RPMI7951 (cell line): Measurements from ENCODE around the gene MT1E. TPM values are rescaled to one million over a fixed set of nuclear protein-coding genes. Genes with fewer than 3 reads are reported as not detected.

Source experiments
- DNase-seq: peaks from one replicate; pipeline ENCODE4 v3.0.0-alpha.2; 2012; ENCODE audit warnings: low read depth
- total RNA-seq: library from RNA; depleted of rRNA; stranded (reverse); fragments of >200 nt; shearing (Covaris generic); gene quantifications from 2 replicates; pipeline ENCODE4 v1.2.3, GENCODE V29; 2014

The MT1E gene
- total RNA-seq, 1 experiment from 2014 or later = 676 TPM

DNA sequence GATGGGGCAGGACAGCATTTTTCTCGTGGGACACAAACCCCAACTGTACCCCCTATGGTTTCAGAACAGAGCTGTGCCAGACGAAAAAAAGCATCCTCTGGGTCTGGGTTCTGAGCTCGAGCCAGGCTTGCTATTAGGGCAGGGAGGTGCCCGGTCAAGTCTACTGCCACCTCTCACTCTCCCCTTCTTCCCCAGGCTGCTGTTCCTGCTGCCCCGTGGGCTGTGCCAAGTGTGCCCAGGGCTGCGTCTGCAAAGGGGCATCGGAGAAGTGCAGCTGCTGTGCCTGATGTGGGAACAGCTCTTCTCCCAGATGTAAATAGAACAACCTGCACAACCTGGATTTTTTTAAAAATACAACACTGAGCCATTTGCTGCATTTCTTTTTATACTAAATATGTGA lies 1.1 kb downstream of the MT1E start:
- no peak for DNase-seq

- DNase-seq = peak; percentile 39
Measured at GRCh38 chr16:56628486-56629350, 3.1 kb downstream of the MT1E start.

GRCh38 chr16:56629531-56629930 lies 4.0 kb downstream of the MT1E start:
- no peak for DNase-seq

DNA sequence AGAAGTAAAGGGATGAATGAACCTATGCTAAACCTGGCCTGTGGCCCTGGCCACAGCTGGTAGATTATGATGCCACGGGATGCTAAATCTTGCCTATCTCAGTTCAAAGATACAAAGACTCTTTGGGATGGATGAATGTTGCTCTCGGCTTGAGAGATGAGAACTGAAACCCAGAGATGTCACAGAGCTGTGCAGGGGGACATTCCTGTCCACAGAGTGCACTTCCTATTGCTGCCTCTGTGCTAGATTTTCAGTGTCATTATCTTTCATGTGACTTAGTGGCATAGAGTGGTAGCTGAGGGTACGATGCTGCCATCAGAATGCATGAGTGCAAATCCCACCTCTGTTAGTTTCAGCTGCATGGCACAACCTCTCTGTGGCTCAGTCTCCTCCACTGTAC lies 4.6 kb downstream of the MT1E start:
- no peak for DNase-seq

DNA sequence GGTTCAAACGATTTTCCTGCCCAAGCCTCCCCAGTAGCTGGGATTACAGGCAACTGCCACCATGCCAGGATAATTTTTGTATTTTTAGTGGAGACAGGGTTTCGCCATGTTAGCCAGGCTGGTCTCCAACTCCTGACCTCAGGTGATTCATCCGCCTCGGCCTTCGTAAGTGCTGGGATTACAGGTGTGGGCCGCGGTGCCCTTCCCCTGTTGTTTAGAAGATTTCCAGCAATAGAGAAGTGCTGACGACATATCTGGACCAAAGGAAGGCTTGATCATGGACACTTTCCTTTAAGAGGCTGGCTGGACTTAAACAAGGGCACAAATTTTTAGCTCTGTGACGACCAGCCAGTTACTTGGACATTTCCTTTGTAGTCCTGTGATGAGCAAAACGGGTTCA lies 5.6 kb downstream of the MT1E start:
- no peak for DNase-seq

GRCh38 chr16:56631832-56632155 lies 6.2 kb downstream of the MT1E start:
- no peak for DNase-seq

- DNase-seq = peak; percentile 26
Measured at GRCh38 chr16:56632156-56632847, 6.7 kb downstream of the MT1E start, which contains the start of gene MT1M. Gene MT1M (plus strand): TSS chr16:56632659. CDS start chr16:56632732, 73 bp downstream.

DNA sequence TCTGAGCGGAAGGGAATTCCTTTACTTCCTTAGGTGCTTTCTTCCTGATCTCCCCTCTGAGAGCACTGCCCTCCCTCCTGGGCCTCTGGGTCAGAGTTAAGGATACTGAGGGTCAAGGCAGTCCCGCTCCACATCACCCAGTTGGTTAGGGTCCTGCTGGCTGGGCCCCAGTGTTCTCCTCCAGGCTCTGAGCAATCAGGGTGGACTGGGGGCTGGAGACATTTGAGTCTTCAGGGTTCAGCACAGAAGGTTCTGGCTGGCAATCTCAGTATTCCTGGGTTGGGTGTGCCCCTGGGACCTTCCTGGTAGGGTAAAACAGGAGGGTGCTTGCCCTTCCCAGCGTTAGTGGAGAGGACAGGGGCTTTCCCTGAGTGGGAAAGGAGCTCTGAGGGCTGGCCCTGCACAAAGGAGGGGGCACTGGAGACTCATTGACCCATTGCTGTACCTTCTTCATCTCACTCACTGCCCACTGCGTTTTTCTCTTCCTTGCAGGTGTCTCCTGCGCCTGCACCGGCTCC lies 7.3 kb downstream of the MT1E start:
- DNase-seq = no peak

GRCh38 chr16:56633535-56633934 lies 8.0 kb downstream of the MT1E start:
- DNase-seq = no peak

DNA sequence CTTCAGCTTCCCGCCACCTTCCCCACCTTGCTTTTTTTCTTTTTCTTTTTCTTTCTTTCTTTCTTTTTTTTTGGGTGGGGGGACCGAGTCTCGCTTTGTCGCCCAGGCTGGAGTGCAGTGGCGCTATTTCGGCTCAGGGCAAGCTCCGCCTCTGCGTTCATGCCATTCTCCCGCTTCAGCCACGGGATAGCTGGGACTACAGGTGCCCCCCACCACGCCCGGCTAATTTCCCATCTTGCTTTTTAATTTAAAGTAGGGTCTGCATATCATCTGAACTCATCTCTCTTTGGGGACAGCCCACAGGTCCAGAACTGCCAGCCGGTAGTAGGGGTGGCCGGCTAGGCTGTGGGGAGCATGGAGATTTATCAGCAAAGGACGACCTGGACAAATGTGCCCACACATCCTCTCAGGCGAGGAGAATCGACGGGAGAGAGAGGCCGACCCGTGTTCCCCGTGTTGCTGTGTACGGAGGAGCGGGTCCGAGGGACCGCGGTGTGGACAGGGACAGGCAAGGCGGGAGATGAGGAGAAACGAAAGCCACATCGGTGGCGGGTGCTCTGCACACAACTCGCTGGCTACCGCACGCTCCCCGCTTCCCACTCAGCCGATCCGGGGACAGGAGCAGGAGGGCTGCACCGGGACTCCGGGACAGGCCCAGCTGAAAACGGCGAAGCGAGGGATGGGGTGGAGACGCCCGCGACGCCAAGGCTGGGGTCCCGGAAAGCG lies 9.3 kb downstream of the MT1E start:
- DNase-seq = no peak

GRCh38 chr16:56635441-56635967 lies 9.9 kb downstream of the MT1E start:
- no peak for DNase-seq

GRCh38 chr16:56636616-56637413 lies 11.2 kb downstream of the MT1E start:
- no peak for DNase-seq

DNA sequence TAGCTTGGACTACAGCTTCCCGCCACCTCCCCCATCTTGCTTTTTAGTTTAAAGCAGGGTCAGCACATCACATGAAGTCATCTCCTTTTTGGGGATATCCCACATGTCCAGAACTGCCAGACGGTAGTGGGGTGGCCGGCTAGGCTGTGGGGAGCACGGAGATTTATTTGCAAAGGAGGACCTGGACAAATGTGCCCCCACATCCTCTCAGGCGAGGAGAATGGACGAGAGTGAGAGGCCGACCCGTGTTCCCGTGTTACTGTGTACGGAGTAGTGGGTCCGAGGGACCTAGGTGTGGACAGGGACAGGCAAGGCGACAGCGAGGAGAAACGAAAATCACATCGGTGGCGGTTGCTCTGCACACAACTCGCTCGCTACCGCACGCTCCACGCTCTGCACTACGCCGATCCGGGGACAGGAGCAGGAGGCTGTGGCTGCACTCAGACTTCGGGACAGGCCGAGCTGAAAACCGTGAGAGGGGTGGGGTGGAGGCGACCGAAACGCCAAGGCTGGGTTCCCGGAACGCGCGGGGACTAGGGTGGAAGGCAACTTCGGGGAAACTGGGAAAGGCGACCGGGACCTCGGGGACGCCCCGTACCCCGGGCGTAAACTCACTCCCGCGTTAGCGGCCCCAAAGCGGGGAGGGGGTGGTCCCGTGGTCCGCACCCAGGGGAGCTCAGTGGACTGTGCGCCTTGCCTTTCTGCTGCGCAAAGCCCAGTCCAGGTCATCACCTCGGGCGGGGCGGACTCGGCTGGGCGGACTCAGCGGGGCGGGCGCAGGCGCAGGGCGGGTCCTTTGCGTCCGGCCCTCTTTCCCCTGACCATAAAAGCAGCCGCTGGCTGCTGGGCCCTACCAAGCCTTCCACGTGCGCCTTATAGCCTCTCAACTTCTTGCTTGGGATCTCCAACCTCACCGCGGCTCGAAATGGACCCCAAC lies 12.5 kb downstream of the MT1E start, which contains the start of gene MT1A:
Gene MT1A, plus strand, starts transcription at position 853 of the 937 bp plus-strand sequence. Its CDS starts 73 bp downstream, at position 926.
- DNase-seq = peak; percentile 23

GRCh38 chr16:56639045-56639444 lies 13.5 kb downstream of the MT1E start:
- no peak for DNase-seq

GRCh38 chr16:56640076-56640475 lies 14.5 kb downstream of the MT1E start:
- no peak for DNase-seq

GRCh38 chr16:56641166-56641565 lies 15.6 kb downstream of the MT1E start:
- no peak for DNase-seq

DNA sequence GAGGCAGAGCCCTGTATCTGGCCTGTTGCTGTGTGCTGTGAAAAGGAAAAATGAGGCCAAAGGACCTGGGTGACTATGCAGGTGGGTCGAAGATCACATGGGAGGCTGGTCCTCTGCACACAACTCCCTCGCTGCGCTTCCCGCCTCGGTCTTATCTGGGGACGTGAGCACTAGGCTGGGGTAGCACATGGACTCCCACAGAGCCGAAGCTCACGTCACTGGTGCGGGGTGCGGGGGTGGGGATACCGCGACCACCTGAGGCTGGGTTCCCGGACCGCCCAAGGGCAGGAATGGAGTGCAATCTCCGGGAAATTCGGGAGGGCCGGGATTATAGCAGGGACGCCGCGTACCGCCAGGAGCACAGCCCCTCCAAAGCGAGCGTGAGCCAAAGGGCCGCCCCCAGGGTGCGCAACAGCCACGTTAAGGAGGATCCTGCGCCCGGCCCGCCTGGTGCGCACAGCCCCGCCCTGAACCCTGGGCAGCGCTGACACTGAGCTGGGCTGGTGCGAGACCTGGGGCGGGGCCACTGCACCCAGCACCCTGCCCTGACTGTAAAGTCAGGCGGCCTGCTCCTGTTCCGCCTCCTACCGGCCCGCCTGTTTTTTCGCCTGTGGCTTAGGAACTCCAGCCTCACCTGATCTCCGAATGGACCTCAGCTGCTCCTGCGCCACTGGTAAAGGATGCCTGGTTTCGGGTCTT lies 17.6 kb downstream of the MT1E start:
- no peak for DNase-seq

- no peak for DNase-seq
Measured at GRCh38 chr16:56643833-56644232, 18.3 kb downstream of the MT1E start.

DNA sequence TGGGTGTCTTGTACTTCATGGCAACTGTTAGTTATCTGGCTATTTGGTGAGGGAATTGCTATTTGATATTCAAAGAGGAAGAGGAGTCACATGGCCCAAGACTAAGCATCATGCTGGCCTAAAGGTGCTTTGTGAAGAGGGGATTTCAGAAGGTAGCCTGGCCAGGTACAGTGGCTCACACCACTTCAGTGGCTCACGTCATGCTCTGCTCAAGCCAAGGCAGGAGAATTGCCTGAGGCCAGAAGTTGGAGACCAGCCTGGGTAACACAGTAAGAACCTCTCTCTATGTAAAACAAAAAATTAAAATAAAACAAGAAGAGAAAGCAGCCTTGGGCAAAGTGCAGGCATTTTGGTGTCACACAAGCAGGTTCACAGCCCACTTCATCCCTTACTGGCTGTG lies 19.7 kb downstream of the MT1E start:
- DNase-seq = no peak
